Right lobe of liver (tissue), 6 donors: ENCODE results near the gene ANKRD23. TPM values are rescaled to one million over a fixed set of nuclear protein-coding genes. Genes with fewer than 3 reads are reported as not detected.

ENCODE experiments used
- ATAC-seq, 4 donors: fragments of 200-7000 bp; cut with Tn5 transposase; one replicate each; pipeline ENCODE4 v1.9.1; 2020; ENCODE audit warnings: mild to moderate bottlenecking in 4 of 4, moderate library complexity in 4 of 4
- DNase-seq, 3 donors: peaks; one replicate each; pipeline ENCODE4 v3.0.0-alpha.2; 2020
- H3K27ac ChIP-seq, 3 donors: fragments of 200-600 bp; one replicate each; pipeline ENCODE4 v1.8.0; 2022
- H3K27me3 ChIP-seq, 2 donors: fragments of 200-600 bp; one replicate each; pipeline ENCODE4 v1.8.0; 2022
- H3K36me3 ChIP-seq, 4 donors: fragments of 200-600 bp; sonication (generic) in 1 of 4; one replicate each; pipeline versions ENCODE4 v1.5.1 to v1.8.0; 2017 to 2022; ENCODE audit warnings: control low read depth in 1 of 4
- H3K4me1 ChIP-seq, 4 donors: fragments of 200-600 bp; sonication (generic) in 1 of 4; one replicate each; pipeline versions ENCODE4 v1.5.1 to v1.8.0; 2017 to 2022; ENCODE audit warnings: control low read depth in 1 of 4
- H3K4me3 ChIP-seq, 3 donors: fragments of 200-600 bp; one replicate each; pipeline ENCODE4 v1.8.0; 2022
- H3K9me3 ChIP-seq, 4 donors: fragments of 200-600 bp; sonication (generic) in 1 of 4; one replicate each; pipeline versions ENCODE4 v1.5.1 to v1.8.0; 2017 to 2022; ENCODE audit warnings: control low read depth in 1 of 4
- POLR2A ChIP-seq: fragments of 450-650 bp; IDR thresholded peaks from one replicate; pipeline ENCODE4 v1.6.1; 2017; ENCODE audit warnings: antibody characterized with exemption, mild to moderate bottlenecking
- WGBS: methylation state at CpG from one replicate; pipeline ENCODE4 v1.1.6; 2018; ENCODE audit warnings: low coverage, low lambda C conversion rate; ENCODE audit not compliant: insufficient coverage; ENCODE audit errors: missing lambda C conversion rate; 5-methylcytosine and 5-hydroxymethylcytosine counted together
- intact Hi-C, 2 donors: fragments of 100-400 bp; cut with DNase I; formaldehyde crosslinking; loops; one replicate each; pipeline versions ENCODE4 v1.11.2 to v1.14.1; 2022
- total RNA-seq, 6 experiments: library from RNA; depleted of rRNA in 2 of 6; stranded (reverse); fragments of >200 nt in 2 of 6; fragmentation: NEBNext Ultra II Directional in 3 of 6; extraction: Animal tissue kit (Norgen Biotek cat#: 25700) in 3 of 6; gene quantifications; one replicate each; pipeline versions ENCODE4 v1.1.0 to v1.2.4, GENCODE V29; 2016 to 2023
- TF ChIP-seq, protein P1 (sequence below), 4 donors: fragments of 200-600 bp in 3 of 4; fragments of 450-650 bp in 1 of 4; IDR thresholded peaks; one replicate each; pipeline versions ENCODE4 v1.5.1 to v1.8.0; 2016 to 2022; ENCODE audit warnings: antibody characterized with exemption in 4 of 4, mild to moderate bottlenecking in 2 of 4
- donor health status: DM: no; HTN: yes; CAD: no.
- donor health status: DM: no; HTN: no; CAD: no.
- donor health status: DM: no; HTN: no; CAD: no.
- donor health status: DM: no; HTN: yes; CAD: no.
- donor health status: DM: no; HTN: yes; CAD: no.

The ANKRD23 gene
- total RNA-seq, 6 experiments from 2014 or later: 0.98 to 4.0 (median 2.7) TPM

DNA sequence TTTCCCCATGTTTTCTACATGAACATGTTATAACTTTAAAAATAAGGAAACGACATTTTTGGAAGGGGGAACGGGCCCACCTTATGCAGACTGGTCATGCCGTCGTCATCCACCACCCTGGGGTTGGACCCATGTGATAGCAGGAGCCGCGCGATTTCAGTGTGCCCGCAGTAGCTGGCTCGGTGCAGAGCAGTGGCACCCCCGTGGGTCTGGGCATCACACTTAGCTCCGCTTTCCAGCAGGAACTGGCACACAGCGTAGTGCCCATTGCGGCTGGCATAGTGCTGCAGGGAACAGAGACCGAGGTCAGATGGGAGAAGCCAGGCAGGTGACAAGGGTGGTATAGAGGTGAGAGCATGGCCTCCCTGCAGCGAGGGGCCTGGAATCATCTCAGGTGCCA lies 9.5 kb upstream of the ANKRD23 start:
- intact Hi-C loops: no loop called here
- peaks cover 0 to 44% (median 9%) of the 10 kb centered on the region in 4 donors for H3K36me3 ChIP-seq
- DNase-seq: no peak

DNA sequence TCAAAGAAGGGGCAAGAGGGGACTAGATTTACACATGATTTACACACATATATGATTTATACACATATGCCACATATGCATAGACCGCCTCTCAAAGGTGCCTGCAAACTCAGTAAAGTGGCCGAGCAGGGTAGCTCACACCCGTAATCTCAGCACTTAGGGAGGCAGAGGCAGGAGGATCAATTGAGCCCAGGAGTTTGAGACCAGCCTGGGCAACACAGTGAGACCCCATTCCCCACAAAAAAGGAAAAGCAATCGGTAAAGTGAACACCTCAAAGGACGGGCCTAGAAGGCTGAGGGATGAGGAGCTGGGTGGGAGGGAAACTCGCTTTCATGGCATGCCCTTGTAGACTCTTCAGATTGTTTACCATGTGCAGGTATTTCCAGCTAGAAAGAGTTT lies 8.8 kb upstream of the ANKRD23 start:
- DNase-seq (no peak), ATAC-seq (no peak)
- Histone ChIP-seq H3K27me3 (no peaks in the 10 kb centered on the region), H3K27ac (no peak overlapping the region), H3K4me1 (peaks cover 0 to 37% (median 13%) of the 10 kb centered on the region in 4 donors), H3K9me3 (no peaks in the 10 kb centered on the region), H3K4me3 (no peak overlapping the region), H3K36me3 (peaks cover 0 to 44% (median 9%) of the 10 kb centered on the region in 4 donors)
- TF ChIP-seq POLR2A: no peak
- WGBS: 98% methylated on average over 5 of the region's 6 CpGs
- intact Hi-C loops: no loop called here

More for the DNA sequence above, 9.5 kb upstream of the ANKRD23 start:
- TF ChIP-seq, protein P1, sequence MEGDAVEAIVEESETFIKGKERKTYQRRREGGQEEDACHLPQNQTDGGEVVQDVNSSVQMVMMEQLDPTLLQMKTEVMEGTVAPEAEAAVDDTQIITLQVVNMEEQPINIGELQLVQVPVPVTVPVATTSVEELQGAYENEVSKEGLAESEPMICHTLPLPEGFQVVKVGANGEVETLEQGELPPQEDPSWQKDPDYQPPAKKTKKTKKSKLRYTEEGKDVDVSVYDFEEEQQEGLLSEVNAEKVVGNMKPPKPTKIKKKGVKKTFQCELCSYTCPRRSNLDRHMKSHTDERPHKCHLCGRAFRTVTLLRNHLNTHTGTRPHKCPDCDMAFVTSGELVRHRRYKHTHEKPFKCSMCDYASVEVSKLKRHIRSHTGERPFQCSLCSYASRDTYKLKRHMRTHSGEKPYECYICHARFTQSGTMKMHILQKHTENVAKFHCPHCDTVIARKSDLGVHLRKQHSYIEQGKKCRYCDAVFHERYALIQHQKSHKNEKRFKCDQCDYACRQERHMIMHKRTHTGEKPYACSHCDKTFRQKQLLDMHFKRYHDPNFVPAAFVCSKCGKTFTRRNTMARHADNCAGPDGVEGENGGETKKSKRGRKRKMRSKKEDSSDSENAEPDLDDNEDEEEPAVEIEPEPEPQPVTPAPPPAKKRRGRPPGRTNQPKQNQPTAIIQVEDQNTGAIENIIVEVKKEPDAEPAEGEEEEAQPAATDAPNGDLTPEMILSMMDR (IDR thresholded peaks at IDR 0.05): no peak
- TF ChIP-seq POLR2A: no peak
- Histone ChIP-seq H3K4me1 (peaks cover 0 to 32% (median 11%) of the 10 kb centered on the region in 4 donors), H3K27me3 (no peaks in the 10 kb centered on the region), H3K4me3 (no peak overlapping the region), H3K9me3 (no peaks in the 10 kb centered on the region), H3K27ac (no peak overlapping the region)
- ATAC-seq: no peak
- whole genome bisulfite sequencing: 97% methylated on average over 8 of the region's 15 CpGs

DNA sequence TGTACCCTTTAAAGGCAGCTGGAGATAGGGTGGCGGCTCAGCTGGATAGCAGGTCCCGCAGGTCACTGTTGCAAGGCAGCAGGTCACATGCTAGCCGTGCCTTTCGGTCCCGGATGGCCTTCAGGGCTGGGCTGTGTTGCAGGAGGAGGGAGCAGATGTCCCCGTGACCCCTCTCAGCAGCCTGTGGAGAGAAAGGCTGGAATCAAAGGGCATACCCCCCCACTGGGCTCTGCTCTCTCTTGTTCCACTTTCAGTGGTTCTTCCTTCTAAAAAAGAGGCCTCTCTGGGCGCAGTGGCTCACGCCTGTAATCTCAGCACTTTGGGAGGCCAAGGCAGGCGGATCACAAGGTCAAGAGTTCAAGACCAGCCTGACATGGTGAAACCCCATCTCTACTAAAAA lies 4.4 kb upstream of the ANKRD23 start:
- DNase-seq: peak; percentile 74 to 94 (median 93)
- no peak for TF ChIP-seq POLR2A
- TF ChIP-seq, protein P1 (IDR thresholded peaks at IDR 0.05): no peak
- Histone ChIP-seq H3K27ac (peak overlapping the region in 2 of 3 donors; percentile 4 to 25), H3K4me1 (peaks cover 0 to 14% (median 6%) of the 10 kb centered on the region in 4 donors), H3K9me3 (no peaks in the 10 kb centered on the region), H3K36me3 (peaks cover 0 to 49% (median 9%) of the 10 kb centered on the region in 4 donors), H3K4me3 (no peak overlapping the region), H3K27me3 (no peaks in the 10 kb centered on the region)
- intact Hi-C loops: no loop called here
- WGBS: 20% methylated on average over 3 of the region's 9 CpGs
- ATAC-seq: peak; percentile 97 to 99 (median 98)

DNA sequence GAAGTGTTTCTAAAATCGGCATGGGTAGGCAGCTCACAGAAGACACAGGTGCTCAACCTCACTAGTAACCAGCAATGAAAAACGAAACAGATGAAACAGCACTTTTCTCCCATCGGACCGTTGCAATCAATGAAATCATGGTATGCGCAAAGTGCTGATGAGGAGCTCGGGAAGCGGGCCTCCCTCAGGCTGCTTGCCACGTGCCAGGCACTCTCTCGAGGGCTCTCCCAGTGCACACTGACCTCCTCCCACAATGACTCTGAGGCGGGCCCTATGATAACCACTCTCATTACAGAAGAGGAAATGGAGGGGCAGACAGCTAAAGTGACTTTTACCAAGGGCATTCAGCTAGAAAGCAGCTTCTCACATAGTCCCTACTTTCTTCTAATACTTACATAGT lies 3.8 kb upstream of the ANKRD23 start:
- DNase-seq (no peak), ATAC-seq (peak in 3 of 4 donors; percentile 7 to 19 (median 10))
- 32% methylated on average over 3 of the region's 10 CpGs for WGBS
- Histone ChIP-seq H3K9me3 (no peaks in the 10 kb centered on the region), H3K27me3 (no peaks in the 10 kb centered on the region), H3K27ac (peak overlapping the region in 2 of 3 donors; percentile 6 to 25), H3K36me3 (peaks cover 0 to 42% (median 5%) of the 10 kb centered on the region in 4 donors), H3K4me3 (no peak overlapping the region), H3K4me1 (peaks cover 0 to 14% (median 6%) of the 10 kb centered on the region in 4 donors)
- TF ChIP-seq POLR2A: no peak
- TF ChIP-seq, protein P1 (IDR thresholded peaks at IDR 0.05): no peak
- intact Hi-C loops: no loop called here

DNA sequence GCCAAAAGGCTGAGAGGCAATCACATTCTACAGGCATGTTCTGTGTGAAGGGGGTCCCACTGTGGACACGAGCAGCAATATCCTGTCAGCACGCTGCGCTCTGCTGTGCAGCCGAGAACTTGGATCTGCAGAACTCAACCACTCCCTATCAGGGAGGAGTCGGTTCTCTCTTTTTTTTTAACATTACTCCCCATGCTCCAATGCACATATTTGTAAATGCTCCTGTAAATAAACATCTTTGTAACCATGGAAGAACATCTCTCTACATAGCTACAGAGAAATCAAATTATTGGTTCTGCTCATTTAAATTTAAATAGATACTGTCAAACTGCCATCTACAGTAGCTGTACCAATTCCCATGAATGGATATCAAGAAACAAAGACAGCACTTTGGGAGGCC lies 3.0 kb upstream of the ANKRD23 start:
- Histone ChIP-seq H3K36me3 (peaks cover 0 to 37% (median 3%) of the 10 kb centered on the region in 4 donors), H3K4me3 (no peak overlapping the region), H3K4me1 (peaks cover 0 to 14% (median 6%) of the 10 kb centered on the region in 4 donors), H3K9me3 (no peaks in the 10 kb centered on the region), H3K27me3 (no peaks in the 10 kb centered on the region), H3K27ac (no peak overlapping the region)
- 98% methylated on average over 5 of the region's 5 CpGs for WGBS
- TF ChIP-seq POLR2A: no peak
- TF ChIP-seq, protein P1 (IDR thresholded peaks at IDR 0.05): no peak
- ATAC-seq (no peak), DNase-seq (no peak)
- intact Hi-C loops: no loop called here
